Esophagus muscularis mucosa (tissue), 4 donors: ENCODE data around the gene GRIP1. TPM values are rescaled to one million over a fixed set of nuclear protein-coding genes. Genes with fewer than 3 reads are reported as not detected.

Experiments
- DNase-seq: peaks from one replicate; pipeline ENCODE4 v3.0.0-alpha.2; 2017; ENCODE audit errors: extremely low spot score
- H3K27ac ChIP-seq, 4 donors: fragments of 200-600 bp; sonication (generic); replicated peaks in 1 of 4; 1 replicate in 3 of 4; 2 replicates in 1 of 4; pipeline ENCODE4 v1.5.1; 2016 to 2019; ENCODE audit warnings: mild to moderate bottlenecking in 1 of 4
- H3K27me3 ChIP-seq, 4 donors: fragments of 200-600 bp; sonication (generic); one replicate each; pipeline versions ENCODE4 v1.5.1 to v1.6.0; 2016 to 2019
- H3K36me3 ChIP-seq, 4 donors: fragments of 200-600 bp; sonication (generic); one replicate each; pipeline ENCODE4 v1.5.1; 2016 to 2019
- H3K4me1 ChIP-seq, 4 donors: fragments of 200-600 bp; sonication (generic); one replicate each; pipeline ENCODE4 v1.5.1; 2016 to 2019
- H3K4me3 ChIP-seq, 4 donors: fragments of 200-600 bp; sonication (generic); 1 replicate in 2 of 4; 2 replicates in 2 of 4; pipeline ENCODE4 v1.5.1; 2016 to 2019; ENCODE audit warnings: mild to moderate bottlenecking in 4 of 4, moderate library complexity in 1 of 4
- H3K9me3 ChIP-seq, 4 donors: fragments of 200-600 bp; sonication (generic); 1 replicate in 3 of 4; 2 replicates in 1 of 4; pipeline ENCODE4 v1.5.1; 2016 to 2019
- CTCF ChIP-seq, 3 experiments: fragments of 200-600 bp in 2 of 3; fragments of 450-650 bp in 1 of 3; sonication (generic) in 2 of 3; IDR thresholded peaks; one replicate each; pipeline ENCODE4 v1.5.1; 2017 to 2019; ENCODE audit warnings: antibody characterized with exemption in 3 of 3, mild to moderate bottlenecking in 2 of 3, moderate library complexity in 1 of 3
- EP300 ChIP-seq: sonication (generic); formaldehyde crosslinking; IDR thresholded peaks from one replicate; pipeline ENCODE4 v1.6.1; 2017; ENCODE audit warnings: antibody characterized with exemption
- POLR2A ChIP-seq: fragments of 450-650 bp; IDR thresholded peaks from one replicate; pipeline ENCODE4 v1.6.1; 2017; ENCODE audit warnings: antibody characterized with exemption, moderate library complexity, mild to moderate bottlenecking, low read depth
- POLR2AphosphoS5 ChIP-seq, 2 donors: sonication (generic); formaldehyde crosslinking; IDR thresholded peaks; one replicate each; pipeline ENCODE4 v1.6.1; 2017; ENCODE audit warnings: antibody characterized with exemption in 2 of 2
- WGBS: methylation state at CpG from one replicate; pipeline ENCODE4 v1.1.5; 2018; 5-methylcytosine and 5-hydroxymethylcytosine counted together
- intact Hi-C: fragments of 100-400 bp; cut with DNase I; formaldehyde crosslinking; loops from one replicate; pipeline ENCODE4 v1.15.1; 2023
- total RNA-seq, 4 donors: library from RNA; depleted of rRNA; stranded (reverse); fragments of >200 nt; gene quantifications; one replicate each; pipeline versions ENCODE4 v1.1.0 to v1.2.1, GENCODE V29; 2016

GRIP1 gene
- total RNA-seq, 4 donors from 2014 or later, result 12.5 to 15.2 (median 13.6) TPM

DNA sequence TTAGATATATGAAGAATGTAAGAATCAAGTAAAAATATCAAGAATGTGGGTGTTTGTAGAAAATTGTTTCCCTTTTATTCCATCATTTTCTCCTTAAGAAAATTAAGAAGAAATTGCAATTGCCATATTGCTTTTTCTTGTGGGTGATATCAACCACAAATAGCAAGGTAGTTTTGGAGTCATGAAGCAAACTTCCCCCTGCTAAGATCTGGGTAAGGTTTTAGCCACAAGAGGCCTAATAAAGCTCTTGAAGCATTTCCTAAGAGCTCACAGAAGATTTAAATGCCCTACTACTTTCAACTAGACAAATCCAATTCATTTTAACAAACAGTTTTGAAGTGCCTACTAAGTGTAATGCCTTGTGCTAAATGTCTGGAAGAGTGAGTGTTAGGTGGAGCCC lies 2.6 kb downstream of the GRIP1 start:
- intact Hi-C loops, result no loop called here
- H3K4me3 ChIP-seq, result no peak overlapping the region
- peaks cover 4 to 25% (median 12%) of the 10 kb centered on the region in 4 donors for H3K4me1 ChIP-seq
- no peaks in the 10 kb centered on the region for H3K27me3 ChIP-seq
- TF ChIP-seq CTCF (IDR thresholded peaks at IDR 0.05), result no peak
- no peak for TF ChIP-seq EP300
- TF ChIP-seq POLR2AphosphoS5 (IDR thresholded peaks at IDR 0.05), result no peak
- TF ChIP-seq POLR2A, result no peak
- DNase-seq, result no peak
- no peaks in the 10 kb centered on the region for H3K9me3 ChIP-seq
- H3K36me3 ChIP-seq, result no peaks in the 10 kb centered on the region
- no peak overlapping the region for H3K27ac ChIP-seq

DNA sequence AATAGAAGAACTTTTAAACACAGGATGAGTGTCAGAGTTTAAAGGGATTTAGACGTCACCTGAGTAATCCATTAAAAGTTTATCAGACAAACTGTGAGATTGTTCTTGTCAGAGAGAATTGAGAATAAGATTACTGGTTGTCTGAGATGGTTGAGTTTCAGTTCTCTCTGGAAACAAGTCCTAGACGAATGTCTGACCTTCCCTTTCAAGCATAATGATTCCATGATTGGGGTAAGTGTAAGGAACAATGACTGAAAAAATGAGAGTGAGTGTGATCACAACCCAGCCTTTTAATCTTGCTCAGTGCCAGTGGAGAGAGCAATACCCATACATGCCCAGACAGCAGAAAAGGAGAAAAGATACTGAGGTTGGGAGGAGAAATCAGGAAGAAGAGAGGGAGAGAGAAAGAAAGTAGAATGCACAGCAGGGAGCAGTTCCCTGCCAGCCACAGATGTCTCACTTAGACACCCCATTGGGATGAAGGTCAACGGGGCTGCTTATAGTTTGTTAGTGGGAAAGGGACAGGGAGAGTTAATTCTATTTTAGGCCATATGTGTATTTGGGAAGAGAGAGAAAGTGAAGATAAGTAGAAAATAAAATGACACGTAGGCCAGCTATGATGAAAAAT lies 4.3 kb downstream of the GRIP1 start:
- Histone ChIP-seq H3K27ac (no peak overlapping the region), H3K4me1 (peaks cover under 1 to 20% (median 8%) of the 10 kb centered on the region in 4 donors), H3K4me3 (no peak overlapping the region), H3K27me3 (no peaks in the 10 kb centered on the region), H3K36me3 (no peaks in the 10 kb centered on the region), H3K9me3 (no peaks in the 10 kb centered on the region)
- WGBS, result 46% methylated on average over 4 of the region's 4 CpGs
- intact Hi-C loops, result no loop called here
- no peak for DNase-seq
- TF ChIP-seq POLR2AphosphoS5 (IDR thresholded peaks at IDR 0.05) (no peak), POLR2A (no peak), EP300 (no peak), CTCF (IDR thresholded peaks at IDR 0.05) (no peak)

DNA sequence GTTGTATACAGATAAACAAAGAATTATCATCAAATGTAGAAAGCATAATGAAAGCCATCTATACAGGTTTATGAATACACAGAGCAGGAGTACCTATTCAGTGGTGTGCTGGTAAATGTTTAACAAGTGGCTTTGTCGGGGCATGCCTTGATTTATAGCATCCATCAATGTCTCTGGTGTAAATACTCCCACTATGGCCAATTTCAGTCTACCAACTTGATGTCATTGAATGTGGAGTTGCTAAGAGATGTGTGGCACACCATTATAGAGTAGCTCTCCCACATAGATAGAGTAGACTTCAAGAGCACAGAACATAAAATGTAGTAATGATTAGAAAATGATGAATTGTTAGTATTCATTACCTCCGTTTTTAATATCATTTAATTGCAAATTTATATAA lies 9.3 kb downstream of the GRIP1 start:
- Histone ChIP-seq H3K27me3 (no peaks in the 10 kb centered on the region), H3K4me3 (no peak overlapping the region), H3K27ac (no peak overlapping the region), H3K4me1 (no peaks in the 10 kb centered on the region), H3K36me3 (no peaks in the 10 kb centered on the region), H3K9me3 (no peaks in the 10 kb centered on the region)
- no peak for TF ChIP-seq POLR2A
- TF ChIP-seq POLR2AphosphoS5 (IDR thresholded peaks at IDR 0.05), result no peak
- no peak for TF ChIP-seq EP300
- no peak for TF ChIP-seq CTCF (IDR thresholded peaks at IDR 0.05)
- WGBS, result 84% methylated on average over 2 of the region's 2 CpGs
- intact Hi-C loops, result no loop called here
- no peak for DNase-seq

- Histone ChIP-seq H3K27me3 (no peaks in the 10 kb centered on the region), H3K9me3 (no peaks in the 10 kb centered on the region), H3K4me3 (no peak overlapping the region), H3K4me1 (peaks cover 0 to 7% (median 2%) of the 10 kb centered on the region in 4 donors), H3K36me3 (no peaks in the 10 kb centered on the region), H3K27ac (no peak overlapping the region)
- DNase-seq, result no peak
- no peak for TF ChIP-seq POLR2A
- TF ChIP-seq CTCF (IDR thresholded peaks at IDR 0.05), result no peak
- TF ChIP-seq POLR2AphosphoS5 (IDR thresholded peaks at IDR 0.05), result no peak
- no peak for TF ChIP-seq EP300
- 67% methylated on average over 2 of the region's 2 CpGs for WGBS
- intact Hi-C loops, result no loop called here
These were observed 10.6 kb downstream of the GRIP1 start for GRCh38 chr12:66668311-66668710.

GRCh38 chr12:66667906-66668305 lies 11.0 kb downstream of the GRIP1 start:
- Histone ChIP-seq H3K9me3 (no peaks in the 10 kb centered on the region), H3K4me3 (no peak overlapping the region)
- no peak for TF ChIP-seq POLR2A

More at GRCh38 chr12:66667906-66668305, 11.0 kb downstream of the GRIP1 start:
- Histone ChIP-seq H3K27me3 (no peaks in the 10 kb centered on the region), H3K4me1 (peaks cover 0 to 11% (median 4%) of the 10 kb centered on the region in 4 donors), H3K27ac (no peak overlapping the region), H3K36me3 (no peaks in the 10 kb centered on the region)
- no peak for DNase-seq
- intact Hi-C loops, result no loop called here
